Fibroblast of lung (primary cell): Measurements from ENCODE around the gene CAPRIN1. TPM values are rescaled to one million over a fixed set of nuclear protein-coding genes. Genes with fewer than 3 reads are reported as not detected.

Experiments used
- DNase-seq, 2 donors: peaks; one replicate each; pipeline versions ENCODE4 v3.0.0 to v3.0.0-alpha.2; 2010; ENCODE audit warnings: low read depth in 2 of 2
- H2AFZ ChIP-seq: 2 replicates; pipeline ENCODE4 v1.5.1; 2012; ENCODE audit warnings: low read length, control low read depth, inconsistent platforms
- H3K27ac ChIP-seq: 2 replicates; pipeline ENCODE4 v1.5.1; 2011; ENCODE audit warnings: low read length, control low read depth; ENCODE audit not compliant: insufficient read depth
- H3K27me3 ChIP-seq: 2 replicates; pipeline ENCODE4 v1.5.1; 2011; ENCODE audit warnings: mild to moderate bottlenecking, low read length; ENCODE audit not compliant: control insufficient read depth, insufficient read depth
- H3K36me3 ChIP-seq: 2 replicates; pipeline ENCODE4 v1.5.1; 2011; ENCODE audit warnings: low read length; ENCODE audit not compliant: control insufficient read depth, insufficient read depth
- H3K4me1 ChIP-seq: 2 replicates; pipeline ENCODE4 v1.5.1; 2011; ENCODE audit warnings: low read length; ENCODE audit not compliant: control insufficient read depth, insufficient read depth; ENCODE audit errors: extremely low read depth
- H3K4me2 ChIP-seq: 2 replicates; pipeline ENCODE4 v1.5.1; 2011; ENCODE audit warnings: low read length, control low read depth; ENCODE audit not compliant: insufficient read depth; ENCODE audit errors: extremely low read depth
- H3K4me3 ChIP-seq, 4 experiments: fragments of 200-600 bp in 1 of 4; sonication (generic) in 1 of 4; replicated peaks in 1 of 4; 2 replicates each; pipeline ENCODE4 v1.5.1; 2011 to 2016; ENCODE audit warnings: low read length in 4 of 4, low read depth in 3 of 4, mild to moderate bottlenecking in 3 of 4, control low read depth in 2 of 4, inconsistent platforms in 1 of 4, mixed read lengths in 1 of 4; ENCODE audit not compliant: insufficient read depth in 1 of 4; ENCODE audit errors: control extremely low read depth in 1 of 4
- H3K79me2 ChIP-seq: 2 replicates; pipeline ENCODE4 v1.5.1; 2012; ENCODE audit warnings: mild to moderate bottlenecking, low read length, inconsistent platforms; ENCODE audit not compliant: control insufficient read depth, insufficient read depth
- H3K9ac ChIP-seq: 2 replicates; pipeline ENCODE4 v1.5.1; 2011; ENCODE audit warnings: mild to moderate bottlenecking, low read length, control low read depth; ENCODE audit not compliant: insufficient read depth
- H3K9me3 ChIP-seq: 2 replicates; pipeline ENCODE4 v1.5.1; 2012; ENCODE audit warnings: low read depth, low read length; ENCODE audit not compliant: control insufficient read depth, insufficient read depth
- H4K20me1 ChIP-seq: 2 replicates; pipeline ENCODE4 v1.5.1; 2011; ENCODE audit warnings: low read length; ENCODE audit not compliant: control insufficient read depth, insufficient read depth; ENCODE audit errors: extremely low read depth
- EZH2 ChIP-seq: IDR thresholded peaks from 2 replicates; pipeline ENCODE4 v1.5.1; 2012; ENCODE audit warnings: low read length, control low read depth, mild to moderate bottlenecking; ENCODE audit errors: missing control alignments
- polyA plus RNA-seq, 2 donors: library from polyadenylated mRNA; depleted of rRNA in 1 of 2; stranded (reverse) in 1 of 2; unstranded in 1 of 2; fragments of >200 nt; gene quantifications; 2 replicates each; pipeline ENCODE4 v1.2.1, GENCODE V29; 2011 to 2012; ENCODE audit warnings: missing spikeins in 1 of 2
- total RNA-seq: library from RNA; depleted of rRNA; stranded (reverse); fragments of >200 nt; gene quantifications from 2 replicates; pipeline ENCODE4 v1.2.1, GENCODE V29; 2014
- TF ChIP-seq, protein P1 (sequence below), 2 donors: IDR thresholded peaks in 1 of 2; conservative IDR thresholded peaks in 1 of 2; 1 replicate in 1 of 2; 2 replicates in 1 of 2; pipeline ENCODE4 v1.5.1; 2011 to 2012; ENCODE audit warnings: low read length in 2 of 2, control low read depth in 1 of 2, inconsistent platforms in 1 of 2, low read depth in 1 of 2, mild to moderate bottlenecking in 1 of 2

The CAPRIN1 gene
- total and polyA plus RNA-seq, 2 donors (not counting 1 experiment from before 2014, with no cell fraction given) = 203 to 220 TPM

DNA sequence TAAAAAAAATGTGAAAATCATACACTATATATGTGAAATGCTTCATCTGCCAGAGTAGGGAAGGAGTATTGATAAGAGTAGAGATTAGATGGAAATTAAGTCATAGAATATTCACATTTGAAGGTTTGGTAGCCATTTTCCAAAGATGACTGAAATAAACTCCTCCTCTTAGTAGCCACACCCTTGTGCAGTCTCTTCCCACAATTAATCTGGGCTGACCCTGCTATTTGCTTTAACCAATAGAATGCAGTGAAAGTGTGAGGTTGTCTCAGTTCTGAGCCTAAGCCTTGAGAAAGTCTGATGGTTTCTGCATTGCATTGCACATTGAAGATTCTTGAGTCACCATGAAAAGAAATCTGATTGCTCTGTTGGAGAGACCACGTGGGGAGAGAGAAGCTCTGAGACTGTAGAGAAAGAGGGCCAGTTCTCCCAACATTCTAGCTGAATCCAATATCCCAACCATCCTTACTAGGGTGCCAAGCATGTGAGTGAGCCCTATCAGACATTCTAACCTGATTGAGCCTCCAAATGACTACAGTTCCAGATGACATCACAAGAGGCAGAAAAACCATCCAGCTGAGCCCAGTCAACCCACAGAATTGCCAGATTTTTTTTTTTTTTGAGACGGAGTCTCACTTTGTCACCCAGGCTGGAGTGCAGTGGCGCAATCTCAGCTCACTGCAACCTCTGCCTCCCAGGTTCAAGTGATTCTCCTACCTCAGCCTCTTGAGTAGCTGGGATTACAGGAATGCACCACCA is 29.4 kb upstream of the CAPRIN1 start:
- Histone ChIP-seq H3K27ac (no peak overlapping the region), H2AFZ (no peak overlapping the region), H3K4me2 (no peak overlapping the region), H3K4me1 (no peaks in the 10 kb centered on the region), H3K27me3 (no peaks in the 10 kb centered on the region), H3K9me3 (no peaks in the 10 kb centered on the region), H3K9ac (no peak overlapping the region), H3K4me3 (no peak overlapping the region), H3K79me2 (no peaks in the 10 kb centered on the region), H3K36me3 (no peaks in the 10 kb centered on the region), H4K20me1 (no peaks in the 10 kb centered on the region)
- no peak for TF ChIP-seq EZH2
- TF ChIP-seq, protein P1, sequence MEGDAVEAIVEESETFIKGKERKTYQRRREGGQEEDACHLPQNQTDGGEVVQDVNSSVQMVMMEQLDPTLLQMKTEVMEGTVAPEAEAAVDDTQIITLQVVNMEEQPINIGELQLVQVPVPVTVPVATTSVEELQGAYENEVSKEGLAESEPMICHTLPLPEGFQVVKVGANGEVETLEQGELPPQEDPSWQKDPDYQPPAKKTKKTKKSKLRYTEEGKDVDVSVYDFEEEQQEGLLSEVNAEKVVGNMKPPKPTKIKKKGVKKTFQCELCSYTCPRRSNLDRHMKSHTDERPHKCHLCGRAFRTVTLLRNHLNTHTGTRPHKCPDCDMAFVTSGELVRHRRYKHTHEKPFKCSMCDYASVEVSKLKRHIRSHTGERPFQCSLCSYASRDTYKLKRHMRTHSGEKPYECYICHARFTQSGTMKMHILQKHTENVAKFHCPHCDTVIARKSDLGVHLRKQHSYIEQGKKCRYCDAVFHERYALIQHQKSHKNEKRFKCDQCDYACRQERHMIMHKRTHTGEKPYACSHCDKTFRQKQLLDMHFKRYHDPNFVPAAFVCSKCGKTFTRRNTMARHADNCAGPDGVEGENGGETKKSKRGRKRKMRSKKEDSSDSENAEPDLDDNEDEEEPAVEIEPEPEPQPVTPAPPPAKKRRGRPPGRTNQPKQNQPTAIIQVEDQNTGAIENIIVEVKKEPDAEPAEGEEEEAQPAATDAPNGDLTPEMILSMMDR (conservative IDR thresholded peaks at IDR 0.05 in 1 of 2, IDR thresholded peaks at IDR 0.05 in 1 of 2; ENCODE audit: low read depth in 1 of 2, low read length in 2 of 2) = no peak
- no peak for DNase-seq

DNA sequence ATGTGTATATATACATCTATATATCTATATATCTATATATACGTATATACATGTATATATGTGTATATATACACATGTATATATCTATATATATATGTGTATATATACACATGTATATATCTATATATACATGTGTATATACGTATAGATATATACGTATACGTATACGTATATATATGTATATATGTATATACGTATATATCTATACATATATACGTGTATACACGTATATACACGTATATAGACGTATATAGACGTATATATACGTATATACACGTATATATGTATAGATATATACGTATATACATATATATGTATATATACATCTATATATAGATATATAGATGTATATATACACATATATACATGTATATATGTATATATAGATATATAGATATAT is 25.1 kb upstream of the CAPRIN1 start:
- Histone ChIP-seq H3K4me2 (no peak overlapping the region), H3K9me3 (no peaks in the 10 kb centered on the region), H3K9ac (no peak overlapping the region), H3K4me3 (no peak overlapping the region), H3K36me3 (no peaks in the 10 kb centered on the region), H4K20me1 (no peaks in the 10 kb centered on the region), H3K79me2 (no peaks in the 10 kb centered on the region), H3K27ac (no peak overlapping the region), H2AFZ (no peak overlapping the region), H3K4me1 (no peaks in the 10 kb centered on the region), H3K27me3 (no peaks in the 10 kb centered on the region)
- DNase-seq = no peak
- TF ChIP-seq, protein P1 (conservative IDR thresholded peaks at IDR 0.05 in 1 of 2, IDR thresholded peaks at IDR 0.05 in 1 of 2; ENCODE audit: low read depth in 1 of 2, low read length in 2 of 2) = no peak
- TF ChIP-seq EZH2 = no peak

DNA sequence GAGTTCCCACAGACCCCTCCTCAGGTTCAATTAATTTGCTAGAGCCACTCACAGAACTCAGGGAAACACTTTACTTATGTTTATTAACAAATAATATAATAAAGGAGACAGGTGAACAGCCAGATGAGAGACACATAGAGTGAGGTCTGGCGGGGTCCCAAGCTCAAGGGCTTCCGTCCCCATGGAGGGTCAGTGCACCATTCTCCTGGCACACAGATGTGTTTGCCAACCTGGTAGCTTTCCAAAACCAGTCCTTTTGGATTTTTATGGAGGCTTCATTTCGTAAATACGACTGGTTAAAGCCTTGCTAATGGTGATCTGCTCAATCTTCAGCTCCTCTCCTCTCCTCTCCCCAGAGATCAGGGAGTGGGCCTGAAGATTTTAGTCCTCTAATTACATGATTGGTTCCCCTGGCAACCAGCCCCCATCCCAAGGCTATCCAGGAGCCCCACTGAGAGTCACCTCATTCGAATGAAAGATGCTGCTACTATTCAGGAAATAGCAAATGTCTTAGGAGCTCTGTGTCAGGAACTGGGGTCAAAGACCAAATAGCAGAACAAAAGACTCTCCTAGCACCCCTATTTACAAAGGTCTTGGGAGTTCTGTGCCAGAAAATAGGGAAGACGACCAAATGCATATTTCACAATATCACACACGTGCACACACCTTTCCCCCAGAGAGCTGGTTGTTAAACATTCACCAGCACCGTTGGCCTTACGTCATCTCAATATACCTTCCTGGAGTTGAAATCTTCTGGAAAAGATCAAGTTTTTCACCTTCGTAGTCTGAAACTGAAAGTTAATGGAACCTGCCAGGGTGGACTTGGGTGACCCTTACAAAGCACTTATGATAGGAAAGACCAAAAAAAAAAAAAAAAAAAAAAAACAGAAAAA is 23.8 kb upstream of the CAPRIN1 start:
- H3K4me3 ChIP-seq = no peak overlapping the region
- no peak for TF ChIP-seq EZH2
- TF ChIP-seq, protein P1 (conservative IDR thresholded peaks at IDR 0.05 in 1 of 2, IDR thresholded peaks at IDR 0.05 in 1 of 2; ENCODE audit: low read depth in 1 of 2, low read length in 2 of 2) = no peak
- no peak overlapping the region for H3K4me2 ChIP-seq
- DNase-seq = no peak
- no peaks in the 10 kb centered on the region for H4K20me1 ChIP-seq
- no peak overlapping the region for H2AFZ ChIP-seq
- H3K27me3 ChIP-seq = no peaks in the 10 kb centered on the region
- H3K79me2 ChIP-seq = no peaks in the 10 kb centered on the region
- H3K9me3 ChIP-seq = no peaks in the 10 kb centered on the region
- no peak overlapping the region for H3K9ac ChIP-seq
- H3K27ac ChIP-seq = no peak overlapping the region
- no peaks in the 10 kb centered on the region for H3K4me1 ChIP-seq
- H3K36me3 ChIP-seq = no peaks in the 10 kb centered on the region
